Brain pericyte (primary cell): ENCODE measurements around the gene UPB1.
"Not testable (repeated sequence)": the region's sequence is repeated elsewhere in the genome, so short reads cannot be mapped to it uniquely, and the experiment has no call there.

Experiments
- DNase-seq: peaks from one replicate; pipeline ENCODE4 v3.0.0-alpha.2; 2012; ENCODE audit warnings: low read depth, low spot score

The UPB1 gene

GRCh38 chr22:24481641-24482040 is 13.5 kb upstream of the UPB1 start:
- no peak for DNase-seq

GRCh38 chr22:24482575-24482974 is 12.6 kb upstream of the UPB1 start:
- DNase-seq = no peak

GRCh38 chr22:24482998-24483397 is 12.1 kb upstream of the UPB1 start:
- DNase-seq = no peak

- no peak for DNase-seq
Measured at GRCh38 chr22:24483976-24484545, 11.1 kb upstream of the UPB1 start.

DNA sequence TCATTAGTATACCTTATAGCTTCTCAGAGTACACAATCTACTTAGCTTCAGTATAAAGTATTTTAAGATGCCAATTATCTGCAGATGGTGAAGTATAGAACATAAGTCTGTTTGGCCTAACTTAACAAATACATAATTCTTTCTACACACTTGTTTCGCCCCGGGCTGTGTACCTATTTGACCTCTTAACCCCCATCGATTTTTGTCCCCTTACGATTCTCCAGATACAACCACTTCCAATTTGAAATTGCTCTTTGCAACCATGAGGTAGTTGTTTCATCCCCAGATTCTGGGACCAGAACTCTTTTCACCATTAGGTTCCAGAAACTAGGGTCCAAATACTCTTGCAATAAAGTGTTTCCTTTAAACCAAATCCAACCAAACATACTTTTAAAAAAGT is 10.0 kb upstream of the UPB1 start:
- DNase-seq = no peak

DNA sequence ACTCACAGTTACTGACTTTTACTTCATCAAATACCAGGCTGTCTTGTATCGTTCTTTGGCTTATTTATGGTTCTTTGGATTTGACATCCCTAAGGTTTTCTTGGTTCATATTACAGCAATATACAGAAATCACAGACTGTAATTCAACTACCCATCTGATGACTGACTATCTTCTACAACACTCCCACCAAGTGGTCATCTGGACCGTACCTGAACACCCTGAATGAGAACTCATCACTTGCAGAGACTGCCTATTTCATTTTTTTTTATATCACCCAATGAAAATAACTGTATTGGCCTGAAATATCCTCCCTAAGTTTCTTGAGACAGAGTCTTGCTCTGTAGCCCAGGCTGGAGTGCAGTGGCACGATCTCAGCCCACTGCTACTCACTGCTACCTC is 9.5 kb upstream of the UPB1 start:
- DNase-seq = no peak

DNA sequence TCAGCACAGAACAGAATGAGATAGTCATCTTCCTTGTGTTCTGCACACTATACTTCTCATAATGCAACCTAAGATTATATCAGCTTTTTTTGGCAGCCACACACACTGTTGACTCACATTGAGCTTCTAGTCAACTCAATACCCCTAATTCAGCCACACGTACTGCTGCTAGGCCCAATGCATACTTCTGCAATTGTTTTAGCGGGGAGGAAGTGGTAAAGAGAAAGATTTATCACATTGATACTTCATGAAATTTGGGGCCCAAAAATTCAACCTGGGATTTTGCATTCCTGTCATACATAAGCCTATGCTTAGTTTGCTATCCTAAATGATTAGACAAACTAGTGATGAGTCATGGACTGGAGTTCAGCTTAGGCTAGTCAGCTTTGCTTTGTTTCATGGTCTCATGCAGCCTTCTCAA is 8.6 kb upstream of the UPB1 start:
- no peak for DNase-seq

- DNase-seq = no peak
Measured at GRCh38 chr22:24489011-24489410, 6.1 kb upstream of the UPB1 start.

- not testable (repeated sequence) for DNase-seq
Measured at GRCh38 chr22:24489434-24489833, 5.7 kb upstream of the UPB1 start.

DNA sequence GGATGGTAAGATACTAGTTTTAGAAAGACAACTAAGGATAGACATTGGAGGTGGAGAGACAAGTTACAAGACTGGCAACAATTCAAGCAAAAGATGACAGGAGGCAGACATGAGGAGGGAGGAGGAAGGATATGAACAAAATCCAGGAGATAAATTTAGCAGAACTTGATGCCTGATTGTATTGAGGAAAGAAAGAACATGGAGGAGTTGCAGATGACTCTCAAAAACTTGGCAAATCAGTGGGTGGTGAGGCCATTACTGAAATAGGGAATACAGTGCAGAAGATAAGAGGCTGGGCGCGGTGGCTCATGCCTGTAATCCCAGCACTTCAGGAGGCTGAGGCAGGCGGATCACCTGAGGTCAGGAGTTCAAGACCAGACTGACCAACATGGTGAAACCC is 2.7 kb upstream of the UPB1 start:
- no peak for DNase-seq

DNA sequence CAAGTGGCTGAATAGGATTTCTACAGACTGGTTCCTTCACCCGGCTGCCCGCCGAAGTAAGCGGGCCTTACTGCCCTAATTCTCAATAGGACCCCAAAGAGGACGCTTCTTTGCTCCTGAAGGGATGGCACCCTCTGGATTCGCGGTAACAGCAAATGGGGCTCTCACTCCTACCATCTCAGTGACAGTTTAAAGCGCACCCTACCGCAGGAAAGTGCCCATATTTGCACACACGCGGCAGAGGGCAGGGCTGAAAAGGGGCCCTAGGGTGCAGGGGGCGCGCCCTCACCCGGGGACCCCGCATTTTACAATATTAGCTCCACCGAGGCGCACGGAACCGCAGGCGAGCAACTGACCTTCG is 985 bp upstream of the UPB1 start:
- no peak for DNase-seq

DNA sequence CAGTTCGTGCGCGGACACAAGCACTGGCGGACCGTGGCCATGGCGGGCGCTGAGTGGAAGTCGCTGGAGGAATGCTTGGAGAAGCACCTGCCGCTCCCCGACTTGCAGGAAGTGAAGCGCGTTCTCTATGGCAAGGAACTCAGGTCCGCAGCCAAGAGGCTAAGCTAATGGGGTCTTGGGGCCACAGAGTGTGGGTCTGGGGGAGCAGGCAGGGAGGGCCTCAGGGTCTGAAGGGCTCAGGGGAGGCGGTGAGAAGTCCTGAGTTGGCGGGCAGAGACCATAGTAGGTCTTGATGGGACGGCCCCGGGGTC is 188 bp downstream of the UPB1 start:
- DNase-seq = no peak

DNA sequence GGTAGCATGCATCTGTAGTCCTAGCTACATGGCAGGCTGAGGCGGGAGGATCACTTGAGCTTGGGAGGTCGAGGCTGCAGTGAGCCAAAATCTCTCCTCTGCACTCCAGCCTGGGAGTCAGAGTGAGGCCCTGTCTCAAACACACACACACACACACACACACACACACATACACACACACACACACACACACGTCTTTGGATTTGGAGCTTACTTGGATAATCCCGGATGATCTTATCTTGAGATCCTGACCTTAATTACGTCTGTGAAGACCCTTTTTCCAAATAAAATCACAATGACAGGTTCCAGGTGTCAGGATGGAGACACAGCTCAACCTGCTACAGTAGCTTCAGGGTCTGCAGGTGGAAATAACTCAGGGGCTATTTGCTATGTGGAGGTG is 1.1 kb downstream of the UPB1 start:
- no peak for DNase-seq

GRCh38 chr22:24496661-24497060 is 1.5 kb downstream of the UPB1 start:
- DNase-seq = no peak

GRCh38 chr22:24497841-24498258 is 2.7 kb downstream of the UPB1 start:
- no peak for DNase-seq

DNA sequence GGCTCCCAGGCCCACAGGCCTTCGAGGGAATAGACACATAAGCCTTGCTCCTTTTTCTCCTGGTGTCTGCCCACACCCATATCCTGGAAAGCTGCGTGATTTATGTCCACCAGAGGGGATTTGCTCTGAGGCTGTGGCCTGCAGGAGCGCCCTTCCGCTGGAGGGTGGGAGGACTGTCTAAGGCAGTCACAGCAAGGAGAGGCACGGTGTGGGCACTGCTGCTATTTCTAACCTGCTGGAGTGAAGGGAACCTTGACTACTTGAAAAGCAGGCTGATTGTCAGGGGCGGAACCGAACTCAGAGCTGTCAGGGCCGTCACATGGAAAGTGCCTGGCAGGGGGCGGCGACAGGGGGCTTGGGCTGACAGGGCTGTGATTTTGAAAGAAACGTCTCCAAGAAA is 3.7 kb downstream of the UPB1 start:
- DNase-seq = no peak

- DNase-seq = no peak
Measured at GRCh38 chr22:24499706-24500276, 4.7 kb downstream of the UPB1 start.

DNA sequence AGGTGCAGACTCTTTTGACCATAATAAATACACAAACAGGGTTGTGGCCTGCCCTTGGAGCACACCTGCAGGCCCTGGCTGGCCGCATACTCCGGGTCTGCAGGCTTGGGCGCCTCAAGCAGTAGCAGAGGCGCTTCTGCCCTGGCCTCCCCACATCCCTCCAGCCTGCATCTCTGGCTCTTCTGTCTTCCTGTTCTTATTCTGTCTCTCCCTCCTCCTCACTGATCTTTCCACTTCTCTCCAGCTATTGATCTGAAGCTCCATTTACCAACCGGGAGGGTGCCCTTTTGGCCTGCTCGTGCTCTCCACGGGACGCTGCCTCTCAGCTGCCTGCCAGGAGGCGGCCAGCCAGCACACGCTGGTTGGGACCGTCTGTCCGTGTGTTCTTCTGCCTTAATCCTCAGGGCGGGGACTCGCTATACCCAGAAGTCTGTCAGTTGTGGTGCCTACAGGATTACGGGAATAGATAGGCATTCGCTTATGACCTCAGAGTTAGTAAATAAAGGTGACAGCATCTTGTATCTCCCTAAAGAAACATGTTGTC is 5.2 kb downstream of the UPB1 start:
- DNase-seq = no peak

- no peak for DNase-seq
Measured at GRCh38 chr22:24501301-24502005, 6.3 kb downstream of the UPB1 start.

DNA sequence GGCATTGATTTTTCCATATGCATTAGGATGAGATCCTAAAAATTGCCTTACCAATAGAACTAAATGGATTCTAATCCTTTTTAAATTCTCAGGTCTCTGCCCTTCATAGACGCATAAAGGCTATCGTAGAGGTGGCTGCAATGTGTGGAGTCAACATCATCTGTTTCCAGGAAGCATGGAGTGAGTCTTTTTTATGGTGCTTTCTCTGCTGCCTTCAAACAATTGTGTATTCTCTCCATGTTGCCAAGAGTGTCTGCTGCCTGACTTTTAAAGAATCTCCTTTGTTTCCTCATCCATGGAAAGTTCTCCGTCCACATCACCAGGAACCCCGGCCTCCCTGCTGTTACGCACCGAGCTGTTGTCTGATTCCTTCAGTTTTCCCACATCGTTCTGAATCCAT is 6.9 kb downstream of the UPB1 start:
- DNase-seq = no peak

- DNase-seq = no peak
Measured at GRCh38 chr22:24502541-24502940, 7.4 kb downstream of the UPB1 start.

- DNase-seq = no peak
Measured at GRCh38 chr22:24503137-24503842, 8.2 kb downstream of the UPB1 start.

GRCh38 chr22:24503843-24504338 is 8.8 kb downstream of the UPB1 start:
- DNase-seq = no peak
